ENCODE measurements around the gene SMIM24.

The SMIM24 gene

DNA sequence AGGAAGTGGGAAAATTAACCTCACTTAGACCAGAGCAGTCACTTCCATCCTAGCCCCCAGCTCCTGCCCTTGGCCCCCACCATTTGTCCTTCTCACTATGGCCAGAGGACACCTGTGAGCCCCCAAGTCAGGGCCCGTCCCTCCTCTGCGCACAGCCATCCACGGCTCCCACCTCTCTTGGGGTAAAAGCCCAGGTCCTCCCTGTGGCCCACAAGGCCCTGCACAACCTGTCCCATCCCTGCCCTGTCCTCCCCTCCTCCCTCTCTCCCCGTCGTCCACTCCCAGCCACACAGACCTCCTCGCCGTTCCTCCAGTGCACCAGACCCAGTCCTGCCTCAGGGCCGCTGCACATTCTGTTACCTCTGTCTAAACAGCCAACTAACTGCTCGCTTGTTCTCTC is 53.9 kb downstream of the SMIM24 start:
- no peak for DNase-seq

Data from SW 1271 (cell line).